Stimulated activated CD8-positive, alpha-beta memory T cell treated with anti-CD3 and anti-CD28 coated beads, Interleukin-15, amount 100 ng/mL, for 48 hours (primary cell): ENCODE data around the gene ENG.
"Not testable (repeated sequence)": the region's sequence is repeated elsewhere in the genome, so short reads cannot be mapped to it uniquely, and the experiment has no call there.

Experiments used
- DNase-seq, 2 donors: peaks; one replicate each; pipeline ENCODE4 v3.0.0-alpha.2; 2020; ENCODE audit warnings: low read depth in 2 of 2

Gene ENG

GRCh38 chr9:127865645-127866464, 11.4 kb upstream of the ENG start:
- peak in 1 of 2 donors; percentile 28 for DNase-seq

DNA sequence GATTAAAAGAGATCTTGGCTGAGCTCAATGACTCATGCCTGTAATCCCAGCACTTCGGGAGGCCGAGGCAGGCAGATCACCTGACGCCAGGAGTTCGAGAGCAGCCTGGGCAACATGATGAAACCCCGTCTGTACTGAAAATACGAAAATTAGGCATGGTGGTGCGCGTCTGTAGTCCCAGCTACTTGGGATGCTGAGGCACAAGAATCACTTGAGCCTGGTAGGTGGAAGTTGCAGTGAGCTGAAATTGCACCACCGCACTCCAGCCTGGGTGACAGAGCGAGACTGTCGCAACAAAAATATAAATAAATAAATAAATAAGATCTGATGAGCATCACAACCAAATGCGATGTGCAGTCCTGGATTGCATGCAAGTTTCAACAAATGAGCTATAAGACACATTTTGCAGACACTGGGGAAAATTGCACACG, 8.7 kb upstream of the ENG start:
- DNase-seq, result no peak

DNA sequence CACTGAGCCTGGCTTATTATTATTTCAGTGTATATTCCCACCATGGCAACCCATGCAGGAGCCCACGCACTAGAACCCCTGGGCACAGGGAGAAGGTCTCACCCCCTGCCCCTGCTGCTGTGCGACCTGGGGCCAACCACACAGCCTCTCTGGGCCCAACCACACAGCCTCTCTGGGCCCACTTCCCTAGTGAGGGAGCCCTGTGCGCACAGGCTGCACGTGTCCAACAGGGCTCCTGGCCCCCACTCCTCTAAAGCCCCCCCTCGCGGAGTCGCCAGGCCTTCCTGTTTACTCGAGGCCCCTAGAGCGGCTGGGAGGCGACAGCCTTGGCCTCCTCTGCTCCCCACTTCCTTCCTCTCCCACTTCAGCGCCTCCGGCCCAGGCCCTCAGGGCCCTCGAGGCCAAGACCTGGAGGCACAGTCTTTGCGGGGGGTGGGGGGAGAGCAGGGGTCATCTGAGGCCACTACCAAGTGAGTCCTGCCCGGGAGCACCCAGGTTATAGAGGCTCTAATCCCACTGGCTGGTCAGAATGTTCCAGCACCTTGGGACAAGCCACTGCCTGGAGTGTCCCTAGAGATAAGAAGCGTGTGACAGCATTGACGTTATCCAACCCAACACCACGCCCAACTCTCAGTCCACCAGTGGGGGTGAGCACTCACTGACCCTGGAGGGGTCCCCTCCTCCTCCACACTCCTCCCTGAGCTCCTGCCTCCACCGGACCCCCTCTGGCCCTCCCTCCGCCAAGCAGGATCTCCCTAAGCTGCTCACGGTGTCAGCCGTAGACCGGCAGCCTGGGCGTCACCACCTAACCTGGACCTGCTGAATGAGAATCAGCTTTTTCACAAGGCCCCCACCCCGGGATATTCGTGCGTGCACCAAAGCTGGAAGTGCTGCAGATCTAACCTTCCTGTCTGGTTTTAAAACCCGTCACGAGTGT, 7.9 kb upstream of the ENG start:
- peak in 1 of 2 donors; percentile 19 for DNase-seq

DNA sequence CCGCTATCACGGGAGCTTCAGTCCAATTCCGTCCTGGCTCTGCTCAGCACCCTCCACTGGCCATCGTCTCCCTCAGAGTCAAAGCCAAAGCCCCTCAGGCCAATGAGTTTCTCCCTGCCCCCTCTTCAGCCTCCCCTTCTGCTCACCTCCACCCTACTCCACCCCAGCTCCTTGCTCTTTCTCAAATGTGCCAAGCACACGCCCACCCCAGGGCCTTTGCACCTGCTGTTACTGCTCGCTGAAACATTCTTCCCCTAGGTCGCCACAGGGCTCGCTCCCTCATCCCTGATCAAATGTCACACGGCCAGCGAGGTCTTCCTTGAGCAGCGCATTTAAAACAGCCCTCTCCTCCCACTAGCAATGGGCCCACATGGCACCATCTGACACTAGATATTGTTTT, 6.3 kb upstream of the ENG start:
- DNase-seq, result no peak

DNA sequence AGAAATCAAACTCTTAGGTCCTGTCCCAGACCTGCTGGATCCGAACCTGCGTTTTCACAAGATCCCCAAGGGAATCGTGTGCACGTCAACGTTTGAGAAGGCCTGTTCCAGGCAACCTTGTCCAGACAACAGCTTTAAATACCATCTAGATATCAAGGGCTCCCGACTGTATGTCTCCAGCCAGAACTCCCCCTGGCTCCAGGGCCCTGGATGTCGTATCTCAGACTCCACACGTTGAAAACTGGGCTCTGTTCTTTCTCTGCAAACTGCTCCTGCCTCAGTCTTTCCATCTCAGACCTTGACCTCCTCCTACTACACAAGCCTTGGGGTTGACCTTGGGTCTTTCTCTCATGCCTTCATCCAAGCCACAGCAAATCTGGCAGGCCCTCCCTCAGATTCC, 5.8 kb upstream of the ENG start:
- DNase-seq, result no peak

GRCh38 chr9:127858041-127858512, 3.6 kb upstream of the ENG start:
- no peak for DNase-seq

GRCh38 chr9:127857278-127857677, 2.8 kb upstream of the ENG start:
- no peak for DNase-seq

DNA sequence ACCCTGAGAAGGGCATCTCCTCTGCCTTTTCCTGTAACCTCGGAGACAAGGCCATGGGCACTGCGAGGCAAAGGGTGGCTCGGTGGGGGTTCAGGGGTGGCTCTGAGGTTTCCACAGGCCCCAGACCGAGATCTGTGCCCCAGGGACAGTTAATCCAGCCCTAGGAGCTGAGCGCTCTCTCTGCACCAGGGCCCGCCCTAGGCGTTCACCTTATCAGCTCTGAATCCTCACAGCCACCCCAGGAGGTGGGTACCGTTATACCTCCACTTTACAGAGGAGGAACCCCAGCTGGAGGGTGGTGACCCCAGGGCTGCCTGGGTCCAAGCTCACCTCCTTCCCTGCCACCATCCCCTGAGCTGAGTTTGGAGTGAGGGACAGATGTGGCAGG, 2.3 kb upstream of the ENG start:
- DNase-seq, result no peak

GRCh38 chr9:127856094-127856728, 1.8 kb upstream of the ENG start:
- DNase-seq, result no peak

GRCh38 chr9:127855522-127855921, 1.1 kb upstream of the ENG start:
- DNase-seq, result no peak

DNA sequence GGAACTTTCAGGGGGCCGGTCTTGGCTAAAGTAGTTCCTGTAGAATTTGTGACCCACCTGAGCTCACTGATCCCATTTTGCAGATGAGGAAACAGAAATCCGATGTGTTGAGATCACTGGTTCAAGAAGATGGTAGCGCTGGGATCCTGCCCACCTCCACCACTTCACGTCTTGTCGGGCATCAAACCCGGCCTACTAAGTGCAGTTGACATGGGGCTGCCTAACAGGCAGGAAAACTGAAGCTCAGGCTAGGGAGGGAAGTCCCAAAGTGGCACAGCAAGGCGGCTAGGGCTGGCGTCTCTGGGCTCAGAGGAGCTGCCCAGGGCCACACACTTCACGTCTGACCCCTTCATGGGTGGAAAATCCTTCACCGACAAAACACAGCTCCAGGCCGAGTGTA, 502 bp upstream of the ENG start:
- no peak for DNase-seq

DNA sequence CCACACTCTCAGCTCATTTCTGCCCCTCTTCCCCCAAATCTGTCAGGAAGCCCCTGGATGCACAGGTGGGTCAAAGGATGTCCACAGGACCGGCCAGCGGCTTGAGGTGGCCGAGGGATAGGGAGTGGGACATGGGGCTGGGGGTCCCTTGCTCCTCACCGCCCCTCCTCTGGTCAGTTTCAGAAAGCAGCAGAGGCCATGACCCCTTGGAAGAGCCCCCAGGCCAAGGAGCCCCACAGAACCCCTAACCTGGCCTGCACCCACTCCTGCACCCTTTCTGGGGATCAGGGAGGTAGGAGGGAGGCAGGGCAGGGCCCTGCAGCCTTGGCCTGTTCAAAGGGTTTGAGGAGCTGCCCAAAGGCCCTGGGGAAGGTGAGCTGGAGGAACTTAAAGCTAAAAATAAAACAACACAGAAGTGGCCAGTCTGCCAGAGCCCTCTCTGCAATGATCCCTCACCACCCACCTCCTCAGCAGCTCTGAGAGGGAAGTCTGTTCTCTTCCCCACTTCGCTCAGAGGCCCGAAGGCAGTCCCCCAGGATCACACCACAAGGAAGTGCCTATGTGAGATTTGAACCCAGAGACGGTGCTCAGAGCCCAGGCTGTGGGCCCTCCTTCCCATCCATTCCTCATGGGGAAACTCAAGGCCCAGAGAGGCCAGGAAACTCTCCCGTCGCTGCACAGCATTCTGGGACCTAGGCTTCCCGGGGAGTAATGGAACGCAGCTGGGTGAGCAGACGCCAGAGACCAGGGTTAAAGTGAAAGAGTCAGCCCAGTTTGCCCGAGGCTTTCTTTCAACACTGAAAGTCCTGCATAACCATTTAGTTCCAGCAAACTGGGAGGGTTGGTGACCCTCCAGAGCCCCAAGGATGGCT, 910 bp downstream of the ENG start:
- no peak for DNase-seq

DNA sequence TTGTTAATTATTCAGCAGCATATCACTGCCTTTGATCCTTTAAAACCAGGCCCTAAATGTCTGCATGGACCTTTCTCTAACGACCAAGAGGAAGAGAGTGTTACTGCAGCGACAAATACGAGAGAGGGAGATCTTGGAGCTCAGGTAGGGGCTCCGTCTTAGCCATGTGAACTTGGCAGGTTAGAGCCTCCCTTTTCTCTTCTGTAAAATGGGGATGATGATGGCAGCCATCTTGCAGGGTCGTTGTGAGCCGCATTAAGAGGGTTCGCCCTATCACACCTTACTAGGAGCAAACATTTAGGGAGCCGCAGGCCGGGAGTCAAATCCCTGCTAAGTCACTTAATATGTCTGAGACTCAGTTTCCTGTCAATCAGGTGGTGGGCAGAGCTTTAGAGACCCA, 1.6 kb downstream of the ENG start:
- no peak for DNase-seq

GRCh38 chr9:127850286-127850830, 4.1 kb downstream of the ENG start:
- DNase-seq, result no peak

DNA sequence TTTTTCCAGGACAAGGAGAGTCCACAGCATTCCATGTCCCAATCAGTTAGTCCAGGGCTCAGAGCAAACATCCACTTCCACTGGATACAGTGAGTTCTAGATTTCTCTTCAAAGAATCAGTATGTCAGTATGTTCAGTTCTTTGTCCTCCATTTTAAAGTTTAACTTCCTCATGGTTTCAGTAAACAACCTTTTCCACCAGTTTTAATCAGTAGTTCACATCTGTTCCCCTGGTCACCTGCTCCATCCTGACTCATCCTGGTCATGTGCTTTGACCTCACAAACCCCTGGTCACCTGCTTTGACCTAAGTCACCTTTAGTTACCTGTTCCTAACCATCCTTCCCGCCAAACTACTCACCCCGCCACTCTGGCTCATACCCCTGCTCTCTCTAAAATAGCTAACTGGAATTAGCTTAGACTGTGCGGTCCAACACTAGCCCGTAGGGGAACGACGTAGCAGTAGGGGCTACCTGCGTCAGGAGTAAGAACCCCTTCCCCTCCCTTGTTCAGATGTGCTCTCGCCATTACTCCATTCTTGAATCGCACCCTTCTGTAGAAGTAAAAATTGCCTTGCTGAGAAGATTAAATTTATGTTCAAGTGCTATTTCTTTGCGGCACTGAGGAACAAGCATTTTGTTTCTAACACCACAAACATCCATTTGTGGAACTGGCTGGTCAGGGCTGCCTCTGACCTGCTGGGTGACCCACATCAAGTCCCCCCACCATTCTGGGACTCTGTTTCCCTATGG, 5.5 kb downstream of the ENG start:
- DNase-seq, result no peak

DNA sequence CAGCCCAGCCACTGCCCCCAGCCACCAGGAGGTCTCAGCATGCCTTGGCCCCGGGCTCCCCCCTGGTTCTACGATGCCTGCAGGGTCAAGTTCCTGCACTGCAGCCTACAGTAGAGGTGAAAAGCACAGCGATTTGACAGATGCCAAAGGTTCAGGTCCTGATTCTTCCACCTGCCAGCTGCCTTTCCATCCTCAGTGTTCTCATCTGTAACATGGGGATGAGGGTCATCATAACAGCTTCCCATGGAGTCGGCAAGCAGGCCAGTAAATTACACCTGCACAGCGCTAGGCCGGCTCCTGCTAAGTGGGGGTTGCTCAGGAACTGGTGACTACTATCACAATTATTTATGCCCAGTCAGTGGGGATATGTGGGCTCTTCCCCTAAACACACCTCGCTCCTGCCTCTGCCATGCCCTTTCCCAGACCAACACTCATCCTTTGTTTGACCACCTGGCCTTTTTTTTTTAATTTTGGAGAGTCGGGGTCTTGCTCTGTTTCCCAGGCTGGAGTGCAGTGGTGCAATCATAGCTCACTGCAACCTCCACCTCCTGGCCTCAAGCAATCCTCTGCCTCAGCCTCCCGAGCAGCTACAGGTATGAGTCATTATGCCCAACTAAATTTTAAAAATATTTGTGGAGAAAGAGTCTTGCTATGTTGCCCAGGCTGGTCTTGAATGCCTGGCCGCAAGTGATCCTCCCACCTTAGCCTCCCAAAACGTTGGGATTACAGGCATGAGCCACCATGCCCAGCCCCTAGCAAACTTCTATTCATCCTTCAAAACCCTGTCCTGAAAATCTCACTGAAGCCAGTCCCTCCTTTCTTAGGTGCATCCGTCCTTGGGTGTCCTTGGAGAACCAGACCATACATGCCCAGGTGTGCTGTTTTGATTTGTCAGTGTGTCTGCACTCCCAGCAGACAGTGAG, 6.4 kb downstream of the ENG start:
- DNase-seq, result no peak

GRCh38 chr9:127847178-127847510, 7.3 kb downstream of the ENG start:
- no peak for DNase-seq

- no peak for DNase-seq
These were observed 7.8 kb downstream of the ENG start for GRCh38 chr9:127846443-127847177.

DNA sequence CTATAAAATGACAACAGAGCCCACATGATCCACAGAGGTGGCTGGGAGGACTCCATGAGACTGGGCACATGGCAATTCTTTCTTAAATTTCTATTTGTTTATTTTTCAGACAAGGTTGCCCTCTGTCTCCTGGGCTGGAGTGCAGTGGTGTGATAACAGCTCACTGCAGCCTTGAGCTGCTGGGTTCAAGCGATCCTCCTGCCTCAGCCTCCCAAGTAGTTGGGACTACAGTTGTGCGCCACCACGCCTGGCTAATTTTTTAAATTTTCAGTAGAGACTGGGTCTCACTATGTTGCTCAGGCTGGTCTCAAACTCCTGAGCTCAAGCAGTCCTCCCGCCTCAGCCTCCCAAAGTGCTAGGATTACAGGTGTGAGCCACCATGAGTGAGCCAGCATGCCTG, 8.8 kb downstream of the ENG start:
- not testable (repeated sequence) for DNase-seq
